HG02852 (cell line): ENCODE measurements around the gene CYP27C1.
A peak's percentile ranks its signal among the peaks of the same experiment; 100 is the strongest.
"Not testable (repeated sequence)": the region's sequence is repeated elsewhere in the genome, so short reads cannot be mapped to it uniquely, and the experiment has no call there.

Experiments
- ATAC-seq: cut with Tn5 transposase; IDR thresholded peaks from one replicate; pipeline ENCODE4 v1.9.1; 2021; ENCODE audit warnings: mild to moderate bottlenecking, moderate library complexity; ENCODE audit not compliant: unreplicated experiment

CYP27C1 gene

GRCh38 chr2:127175041-127175721 is 44.9 kb downstream of the CYP27C1 start:
- ATAC-seq, result no peak

GRCh38 chr2:127174640-127175039 is 45.5 kb downstream of the CYP27C1 start:
- no peak for ATAC-seq

- ATAC-seq, result no peak
Measured at GRCh38 chr2:127174136-127174535, 46.0 kb downstream of the CYP27C1 start.

- ATAC-seq, result no peak
Measured at GRCh38 chr2:127173057-127173456, 47.0 kb downstream of the CYP27C1 start.

GRCh38 chr2:127172306-127172705 is 47.8 kb downstream of the CYP27C1 start:
- ATAC-seq, result no peak

- no peak for ATAC-seq
Measured at GRCh38 chr2:127170452-127171197, 49.5 kb downstream of the CYP27C1 start.

GRCh38 chr2:127170021-127170420 is 50.1 kb downstream of the CYP27C1 start:
- no peak for ATAC-seq

GRCh38 chr2:127169066-127169660 is 50.9 kb downstream of the CYP27C1 start:
- no peak for ATAC-seq

GRCh38 chr2:127166231-127166860 is 53.8 kb downstream of the CYP27C1 start:
- ATAC-seq, result no peak

- no peak for ATAC-seq
Measured at GRCh38 chr2:127165539-127165935, 54.6 kb downstream of the CYP27C1 start.

- ATAC-seq, result no peak
Measured at GRCh38 chr2:127164761-127165538, 55.1 kb downstream of the CYP27C1 start.

GRCh38 chr2:127163921-127164320 is 56.2 kb downstream of the CYP27C1 start:
- no peak for ATAC-seq

- not testable (repeated sequence) for ATAC-seq
Measured at GRCh38 chr2:127163090-127163406, 57.1 kb downstream of the CYP27C1 start.

GRCh38 chr2:127162261-127163089 is 57.6 kb downstream of the CYP27C1 start:
- ATAC-seq, result no peak

GRCh38 chr2:127161176-127162136 is 58.6 kb downstream of the CYP27C1 start:
- no peak for ATAC-seq

- ATAC-seq, result no peak
Measured at GRCh38 chr2:127160676-127161075, 59.4 kb downstream of the CYP27C1 start.

GRCh38 chr2:127159543-127159942 is 60.6 kb downstream of the CYP27C1 start:
- ATAC-seq, result no peak

GRCh38 chr2:127158614-127159290 is 61.3 kb downstream of the CYP27C1 start:
- ATAC-seq, result peak; percentile 80
